Measurements from ENCODE around the gene KMT2C.

DNA sequence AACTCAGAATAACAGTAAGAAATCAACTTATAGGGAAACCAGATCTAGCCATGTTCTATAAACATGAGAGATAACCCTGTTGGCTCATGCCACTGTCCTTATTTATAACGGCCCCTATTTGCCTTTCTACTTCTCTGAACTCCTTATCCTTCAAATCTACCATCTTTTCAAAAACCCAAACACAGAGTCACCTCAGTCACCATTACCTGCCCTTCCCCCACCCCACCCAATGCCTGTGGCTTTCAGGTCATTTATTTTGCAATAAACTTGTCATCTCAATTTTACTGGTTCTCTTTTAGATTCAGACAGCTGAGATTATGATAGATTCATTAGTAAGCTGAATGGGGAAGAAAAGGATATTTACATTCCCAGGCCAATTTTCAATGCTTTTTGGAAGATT, 53.6 kb downstream of the KMT2C start:
- TF ChIP-seq, protein P1, sequence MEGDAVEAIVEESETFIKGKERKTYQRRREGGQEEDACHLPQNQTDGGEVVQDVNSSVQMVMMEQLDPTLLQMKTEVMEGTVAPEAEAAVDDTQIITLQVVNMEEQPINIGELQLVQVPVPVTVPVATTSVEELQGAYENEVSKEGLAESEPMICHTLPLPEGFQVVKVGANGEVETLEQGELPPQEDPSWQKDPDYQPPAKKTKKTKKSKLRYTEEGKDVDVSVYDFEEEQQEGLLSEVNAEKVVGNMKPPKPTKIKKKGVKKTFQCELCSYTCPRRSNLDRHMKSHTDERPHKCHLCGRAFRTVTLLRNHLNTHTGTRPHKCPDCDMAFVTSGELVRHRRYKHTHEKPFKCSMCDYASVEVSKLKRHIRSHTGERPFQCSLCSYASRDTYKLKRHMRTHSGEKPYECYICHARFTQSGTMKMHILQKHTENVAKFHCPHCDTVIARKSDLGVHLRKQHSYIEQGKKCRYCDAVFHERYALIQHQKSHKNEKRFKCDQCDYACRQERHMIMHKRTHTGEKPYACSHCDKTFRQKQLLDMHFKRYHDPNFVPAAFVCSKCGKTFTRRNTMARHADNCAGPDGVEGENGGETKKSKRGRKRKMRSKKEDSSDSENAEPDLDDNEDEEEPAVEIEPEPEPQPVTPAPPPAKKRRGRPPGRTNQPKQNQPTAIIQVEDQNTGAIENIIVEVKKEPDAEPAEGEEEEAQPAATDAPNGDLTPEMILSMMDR (IDR thresholded peaks at IDR 0.05; ENCODE audit: control extremely low read depth in 1 of 3, insufficient read depth in 1 of 3, low read depth in 1 of 3, low read length in 3 of 3): no peak
- TF ChIP-seq POLR2A (IDR thresholded peaks at IDR 0.05; ENCODE audit: control extremely low read depth in 1 of 2, low read depth in 2 of 2, low read length in 2 of 2) (no peak), RFX5 (IDR thresholded peaks at IDR 0.05; ENCODE audit: borderline replicate concordance, low read depth, low read length) (no peak), EZH2 (IDR thresholded peaks at IDR 0.05; ENCODE audit: low read depth, low read length, severe bottlenecking) (no peak), BCL11A (IDR thresholded peaks at IDR 0.05; ENCODE audit: low read depth in 2 of 2, low read length in 2 of 2) (no peak), SP4 (IDR thresholded peaks at IDR 0.05; ENCODE audit: low read length) (no peak)
- TF ChIP-seq, protein P2, sequence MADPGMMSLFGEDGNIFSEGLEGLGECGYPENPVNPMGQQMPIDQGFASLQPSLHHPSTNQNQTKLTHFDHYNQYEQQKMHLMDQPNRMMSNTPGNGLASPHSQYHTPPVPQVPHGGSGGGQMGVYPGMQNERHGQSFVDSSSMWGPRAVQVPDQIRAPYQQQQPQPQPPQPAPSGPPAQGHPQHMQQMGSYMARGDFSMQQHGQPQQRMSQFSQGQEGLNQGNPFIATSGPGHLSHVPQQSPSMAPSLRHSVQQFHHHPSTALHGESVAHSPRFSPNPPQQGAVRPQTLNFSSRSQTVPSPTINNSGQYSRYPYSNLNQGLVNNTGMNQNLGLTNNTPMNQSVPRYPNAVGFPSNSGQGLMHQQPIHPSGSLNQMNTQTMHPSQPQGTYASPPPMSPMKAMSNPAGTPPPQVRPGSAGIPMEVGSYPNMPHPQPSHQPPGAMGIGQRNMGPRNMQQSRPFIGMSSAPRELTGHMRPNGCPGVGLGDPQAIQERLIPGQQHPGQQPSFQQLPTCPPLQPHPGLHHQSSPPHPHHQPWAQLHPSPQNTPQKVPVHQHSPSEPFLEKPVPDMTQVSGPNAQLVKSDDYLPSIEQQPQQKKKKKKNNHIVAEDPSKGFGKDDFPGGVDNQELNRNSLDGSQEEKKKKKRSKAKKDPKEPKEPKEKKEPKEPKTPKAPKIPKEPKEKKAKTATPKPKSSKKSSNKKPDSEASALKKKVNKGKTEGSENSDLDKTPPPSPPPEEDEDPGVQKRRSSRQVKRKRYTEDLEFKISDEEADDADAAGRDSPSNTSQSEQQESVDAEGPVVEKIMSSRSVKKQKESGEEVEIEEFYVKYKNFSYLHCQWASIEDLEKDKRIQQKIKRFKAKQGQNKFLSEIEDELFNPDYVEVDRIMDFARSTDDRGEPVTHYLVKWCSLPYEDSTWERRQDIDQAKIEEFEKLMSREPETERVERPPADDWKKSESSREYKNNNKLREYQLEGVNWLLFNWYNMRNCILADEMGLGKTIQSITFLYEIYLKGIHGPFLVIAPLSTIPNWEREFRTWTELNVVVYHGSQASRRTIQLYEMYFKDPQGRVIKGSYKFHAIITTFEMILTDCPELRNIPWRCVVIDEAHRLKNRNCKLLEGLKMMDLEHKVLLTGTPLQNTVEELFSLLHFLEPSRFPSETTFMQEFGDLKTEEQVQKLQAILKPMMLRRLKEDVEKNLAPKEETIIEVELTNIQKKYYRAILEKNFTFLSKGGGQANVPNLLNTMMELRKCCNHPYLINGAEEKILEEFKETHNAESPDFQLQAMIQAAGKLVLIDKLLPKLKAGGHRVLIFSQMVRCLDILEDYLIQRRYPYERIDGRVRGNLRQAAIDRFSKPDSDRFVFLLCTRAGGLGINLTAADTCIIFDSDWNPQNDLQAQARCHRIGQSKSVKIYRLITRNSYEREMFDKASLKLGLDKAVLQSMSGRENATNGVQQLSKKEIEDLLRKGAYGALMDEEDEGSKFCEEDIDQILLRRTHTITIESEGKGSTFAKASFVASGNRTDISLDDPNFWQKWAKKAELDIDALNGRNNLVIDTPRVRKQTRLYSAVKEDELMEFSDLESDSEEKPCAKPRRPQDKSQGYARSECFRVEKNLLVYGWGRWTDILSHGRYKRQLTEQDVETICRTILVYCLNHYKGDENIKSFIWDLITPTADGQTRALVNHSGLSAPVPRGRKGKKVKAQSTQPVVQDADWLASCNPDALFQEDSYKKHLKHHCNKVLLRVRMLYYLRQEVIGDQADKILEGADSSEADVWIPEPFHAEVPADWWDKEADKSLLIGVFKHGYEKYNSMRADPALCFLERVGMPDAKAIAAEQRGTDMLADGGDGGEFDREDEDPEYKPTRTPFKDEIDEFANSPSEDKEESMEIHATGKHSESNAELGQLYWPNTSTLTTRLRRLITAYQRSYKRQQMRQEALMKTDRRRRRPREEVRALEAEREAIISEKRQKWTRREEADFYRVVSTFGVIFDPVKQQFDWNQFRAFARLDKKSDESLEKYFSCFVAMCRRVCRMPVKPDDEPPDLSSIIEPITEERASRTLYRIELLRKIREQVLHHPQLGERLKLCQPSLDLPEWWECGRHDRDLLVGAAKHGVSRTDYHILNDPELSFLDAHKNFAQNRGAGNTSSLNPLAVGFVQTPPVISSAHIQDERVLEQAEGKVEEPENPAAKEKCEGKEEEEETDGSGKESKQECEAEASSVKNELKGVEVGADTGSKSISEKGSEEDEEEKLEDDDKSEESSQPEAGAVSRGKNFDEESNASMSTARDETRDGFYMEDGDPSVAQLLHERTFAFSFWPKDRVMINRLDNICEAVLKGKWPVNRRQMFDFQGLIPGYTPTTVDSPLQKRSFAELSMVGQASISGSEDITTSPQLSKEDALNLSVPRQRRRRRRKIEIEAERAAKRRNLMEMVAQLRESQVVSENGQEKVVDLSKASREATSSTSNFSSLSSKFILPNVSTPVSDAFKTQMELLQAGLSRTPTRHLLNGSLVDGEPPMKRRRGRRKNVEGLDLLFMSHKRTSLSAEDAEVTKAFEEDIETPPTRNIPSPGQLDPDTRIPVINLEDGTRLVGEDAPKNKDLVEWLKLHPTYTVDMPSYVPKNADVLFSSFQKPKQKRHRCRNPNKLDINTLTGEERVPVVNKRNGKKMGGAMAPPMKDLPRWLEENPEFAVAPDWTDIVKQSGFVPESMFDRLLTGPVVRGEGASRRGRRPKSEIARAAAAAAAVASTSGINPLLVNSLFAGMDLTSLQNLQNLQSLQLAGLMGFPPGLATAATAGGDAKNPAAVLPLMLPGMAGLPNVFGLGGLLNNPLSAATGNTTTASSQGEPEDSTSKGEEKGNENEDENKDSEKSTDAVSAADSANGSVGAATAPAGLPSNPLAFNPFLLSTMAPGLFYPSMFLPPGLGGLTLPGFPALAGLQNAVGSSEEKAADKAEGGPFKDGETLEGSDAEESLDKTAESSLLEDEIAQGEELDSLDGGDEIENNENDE (IDR thresholded peaks at IDR 0.05; ENCODE audit: insufficient replicate concordance, low read length): no peak
- TF ChIP-seq, protein P3, sequence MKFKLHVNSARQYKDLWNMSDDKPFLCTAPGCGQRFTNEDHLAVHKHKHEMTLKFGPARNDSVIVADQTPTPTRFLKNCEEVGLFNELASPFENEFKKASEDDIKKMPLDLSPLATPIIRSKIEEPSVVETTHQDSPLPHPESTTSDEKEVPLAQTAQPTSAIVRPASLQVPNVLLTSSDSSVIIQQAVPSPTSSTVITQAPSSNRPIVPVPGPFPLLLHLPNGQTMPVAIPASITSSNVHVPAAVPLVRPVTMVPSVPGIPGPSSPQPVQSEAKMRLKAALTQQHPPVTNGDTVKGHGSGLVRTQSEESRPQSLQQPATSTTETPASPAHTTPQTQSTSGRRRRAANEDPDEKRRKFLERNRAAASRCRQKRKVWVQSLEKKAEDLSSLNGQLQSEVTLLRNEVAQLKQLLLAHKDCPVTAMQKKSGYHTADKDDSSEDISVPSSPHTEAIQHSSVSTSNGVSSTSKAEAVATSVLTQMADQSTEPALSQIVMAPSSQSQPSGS (IDR thresholded peaks at IDR 0.05; ENCODE audit: low read length): no peak

Data from H1 (cell line).